PC-9 (cell line): ENCODE measurements around the gene TPSG1. TPM values are rescaled to one million over a fixed set of nuclear protein-coding genes. Genes with fewer than 3 reads are reported as not detected.

Experiments
- BruUV-seq: library from RNA; stranded (reverse); fragments of 400-500 nt; replicated peaks from 2 replicates; lab custom pipeline; 2021; lab: Mats Ljungman, UMichigan
- CTCF ChIA-PET: fragments of 300-600 bp; sonication (Branson Sonifier 250); formaldehyde crosslinking; loops from one replicate; lab custom pipeline; 2022; ENCODE audit warnings: antibody characterized with exemption; lab: Charles Lee
- POLR2A ChIA-PET: fragments of 300-600 bp; sonication (Branson Sonifier 250); formaldehyde crosslinking; loops from one replicate; lab custom pipeline; 2022; ENCODE audit warnings: antibody characterized with exemption; ENCODE audit not compliant: unreplicated experiment; lab: Charles Lee
- DNase-seq, 2 experiments: peaks; one replicate each; pipeline versions ENCODE4 v3.0.0 to v3.0.0-alpha.2; 2015 to 2022; ENCODE audit warnings: mixed read lengths in 1 of 2
- H2AFZ ChIP-seq: fragments of 200-600 bp; sonication (generic); 2 replicates; pipeline ENCODE4 v1.8.1; 2017; ENCODE audit warnings: antibody characterized with exemption
- H3F3A ChIP-seq: fragments of 200-600 bp; sonication (generic); 2 replicates; pipeline ENCODE4 v1.8.1; 2017; ENCODE audit warnings: antibody characterized with exemption, mild to moderate bottlenecking, low read depth; ENCODE audit not compliant: insufficient read depth
- H3K27ac ChIP-seq: fragments of 200-600 bp; sonication (generic); 2 replicates; pipeline ENCODE4 v1.6.1; 2016; ENCODE audit warnings: mixed run types
- H3K27me3 ChIP-seq: fragments of 200-600 bp; sonication (generic); 2 replicates; pipeline ENCODE4 v1.6.1; 2016; ENCODE audit warnings: low read depth, mixed run types; ENCODE audit not compliant: insufficient read depth
- H3K36me3 ChIP-seq: fragments of 200-600 bp; sonication (generic); 2 replicates; pipeline ENCODE4 v1.6.1; 2016; ENCODE audit warnings: low read depth, mixed run types
- H3K4me1 ChIP-seq: fragments of 200-600 bp; sonication (generic); replicated peaks from 2 replicates; pipeline ENCODE4 v1.6.1; 2016; ENCODE audit warnings: mixed run types; ENCODE audit not compliant: insufficient read depth
- H3K4me2 ChIP-seq: fragments of 200-600 bp; sonication (generic); 2 replicates; pipeline ENCODE4 v1.6.1; 2017; ENCODE audit warnings: mixed run types
- H3K4me3 ChIP-seq: fragments of 200-600 bp; sonication (generic); 2 replicates; pipeline ENCODE4 v1.6.1; 2016; ENCODE audit warnings: mixed run types
- H3K79me2 ChIP-seq: fragments of 200-600 bp; sonication (generic); 2 replicates; pipeline ENCODE4 v1.6.1; 2017; ENCODE audit warnings: low read depth, mixed run types
- H3K9me2 ChIP-seq: fragments of 200-600 bp; sonication (generic); 2 replicates; pipeline ENCODE4 v1.8.1; 2017; ENCODE audit warnings: mild to moderate bottlenecking; ENCODE audit not compliant: insufficient read depth
- H3K9me3 ChIP-seq: fragments of 200-600 bp; sonication (generic); 2 replicates; pipeline ENCODE4 v1.8.1; 2016; ENCODE audit warnings: low read depth; ENCODE audit not compliant: insufficient read depth
- H4K20me1 ChIP-seq: fragments of 200-600 bp; sonication (generic); 2 replicates; pipeline ENCODE4 v1.8.1; 2017; ENCODE audit not compliant: insufficient read depth
- EZH2 ChIP-seq: fragments of 200-600 bp; sonication (generic); IDR thresholded peaks from 2 replicates; pipeline ENCODE4 v1.8.0; 2017; ENCODE audit warnings: antibody characterized with exemption, low read depth
- intact Hi-C: fragments of 100-400 bp; cut with micrococcal nuclease; formaldehyde crosslinking; loops from one replicate; pipeline ENCODE4 v1.10.0; 2022; ENCODE audit not compliant: unreplicated experiment
- total RNA-seq: library from RNA; stranded (reverse); gene quantifications from 2 replicates; pipeline ENCODE4 v1.2.3, GENCODE V29; 2021
- TF ChIP-seq, protein P1 (sequence below): fragments of 200-600 bp; sonication (generic); conservative IDR thresholded peaks from 2 replicates; pipeline ENCODE4 v1.6.1; 2017; ENCODE audit warnings: mixed run types, antibody characterized with exemption, mild to moderate bottlenecking, moderate library complexity

Gene TPSG1
- total RNA-seq, 1 experiment from 2014 or later = not detected

DNA sequence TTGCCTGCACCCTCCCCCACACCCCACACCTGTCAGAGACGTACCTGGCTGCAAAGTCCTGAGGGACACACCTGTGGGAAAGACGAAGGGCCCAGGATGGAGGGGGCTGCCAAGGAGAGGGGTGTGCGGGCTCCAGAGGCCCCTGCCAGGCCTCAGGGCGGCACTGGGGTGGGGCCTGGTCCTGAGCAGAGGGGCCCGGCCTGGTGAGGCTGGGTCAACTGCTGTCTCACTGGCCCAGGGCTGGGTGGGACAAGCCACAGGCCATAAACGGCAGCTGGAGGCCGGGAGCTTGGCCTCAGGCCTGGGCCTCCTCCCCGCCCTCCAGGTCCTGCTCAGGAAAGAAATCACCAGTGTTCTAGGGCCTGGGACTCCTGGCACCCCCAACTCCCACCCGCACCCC, 510 bp downstream of the TPSG1 start:
- H3K36me3 ChIP-seq = no peaks in the 10 kb centered on the region
- H3K27me3 ChIP-seq = peaks cover 49% of the 10 kb centered on the region
- CTCF ChIA-PET = interaction anchor here (0.6 to 0.7 kb wide), 2 partner anchors 100 to 866 kb away, joined by 3 to 5 read pairs; no protein-coding TSS in a partner anchor
- no peaks in the 10 kb centered on the region for H3K9me3 ChIP-seq
- H3K4me1 ChIP-seq = no peaks in the 10 kb centered on the region
- no peak for DNase-seq
- H4K20me1 ChIP-seq = no peaks in the 10 kb centered on the region
- no peak overlapping the region for H2AFZ ChIP-seq
- POLR2A ChIA-PET = no interaction called here
- no peak overlapping the region for H3K4me3 ChIP-seq
- H3F3A ChIP-seq = no peaks in the 10 kb centered on the region
- intact Hi-C loops = no loop called here
- no peaks in the 10 kb centered on the region for H3K79me2 ChIP-seq
- no TSS peak for BruUV-seq
- TF ChIP-seq, protein P1, sequence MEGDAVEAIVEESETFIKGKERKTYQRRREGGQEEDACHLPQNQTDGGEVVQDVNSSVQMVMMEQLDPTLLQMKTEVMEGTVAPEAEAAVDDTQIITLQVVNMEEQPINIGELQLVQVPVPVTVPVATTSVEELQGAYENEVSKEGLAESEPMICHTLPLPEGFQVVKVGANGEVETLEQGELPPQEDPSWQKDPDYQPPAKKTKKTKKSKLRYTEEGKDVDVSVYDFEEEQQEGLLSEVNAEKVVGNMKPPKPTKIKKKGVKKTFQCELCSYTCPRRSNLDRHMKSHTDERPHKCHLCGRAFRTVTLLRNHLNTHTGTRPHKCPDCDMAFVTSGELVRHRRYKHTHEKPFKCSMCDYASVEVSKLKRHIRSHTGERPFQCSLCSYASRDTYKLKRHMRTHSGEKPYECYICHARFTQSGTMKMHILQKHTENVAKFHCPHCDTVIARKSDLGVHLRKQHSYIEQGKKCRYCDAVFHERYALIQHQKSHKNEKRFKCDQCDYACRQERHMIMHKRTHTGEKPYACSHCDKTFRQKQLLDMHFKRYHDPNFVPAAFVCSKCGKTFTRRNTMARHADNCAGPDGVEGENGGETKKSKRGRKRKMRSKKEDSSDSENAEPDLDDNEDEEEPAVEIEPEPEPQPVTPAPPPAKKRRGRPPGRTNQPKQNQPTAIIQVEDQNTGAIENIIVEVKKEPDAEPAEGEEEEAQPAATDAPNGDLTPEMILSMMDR = no peak
- TF ChIP-seq EZH2 = no peak
- H3K4me2 ChIP-seq = no peak overlapping the region
- H3K27ac ChIP-seq = no peak overlapping the region
- H3K9me2 ChIP-seq = no peaks in the 10 kb centered on the region

DNA sequence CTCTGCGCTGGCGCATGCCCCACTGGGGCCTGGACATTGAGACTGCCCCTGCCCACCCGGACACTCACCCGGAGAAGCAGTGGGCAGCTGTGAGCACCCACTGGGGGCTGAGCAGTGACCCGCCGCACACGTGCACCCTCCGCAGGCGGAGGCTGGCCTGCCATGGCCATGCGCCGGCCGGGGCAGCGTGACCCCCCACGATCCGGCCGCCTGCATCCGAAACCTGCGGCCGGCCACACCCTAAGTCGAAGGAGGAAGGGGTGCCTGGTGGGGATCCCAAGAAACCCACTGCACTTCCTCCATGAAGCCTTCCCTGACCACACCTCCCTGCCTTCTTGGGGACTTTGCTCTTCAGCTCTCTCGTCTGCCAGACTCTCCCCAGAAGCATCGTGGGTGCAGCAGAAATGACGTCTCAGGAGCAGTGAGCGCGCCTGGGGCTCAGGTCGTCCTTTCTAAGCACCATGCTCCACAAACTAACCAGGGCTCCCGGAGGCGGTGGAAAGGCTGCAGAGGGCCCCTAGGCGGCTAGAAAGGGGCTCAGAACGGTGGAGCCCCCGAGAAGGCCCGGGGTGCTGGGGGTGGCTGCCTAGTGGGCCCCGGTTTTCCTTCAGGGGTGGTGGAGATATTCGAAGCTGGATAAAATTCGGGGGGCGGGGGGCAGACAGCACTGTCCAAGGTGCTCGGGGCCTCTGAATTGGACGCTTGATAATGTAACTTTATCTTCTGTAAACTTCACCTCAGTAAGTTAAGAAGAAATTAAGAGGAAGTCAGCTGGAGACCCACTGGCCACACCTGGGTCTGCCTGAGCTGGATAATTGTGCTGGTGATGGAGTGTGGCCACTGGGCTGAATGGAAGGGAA, 1.5 kb downstream of the TPSG1 start:
- Histone ChIP-seq H3K9me3 (no peaks in the 10 kb centered on the region), H3K4me2 (no peak overlapping the region), H3K9me2 (no peaks in the 10 kb centered on the region), H3K4me3 (no peak overlapping the region), H3K27me3 (peaks cover 58% of the 10 kb centered on the region), H3K36me3 (no peaks in the 10 kb centered on the region), H4K20me1 (no peaks in the 10 kb centered on the region), H2AFZ (no peak overlapping the region), H3K4me1 (no peaks in the 10 kb centered on the region), H3F3A (no peaks in the 10 kb centered on the region), H3K27ac (no peak overlapping the region), H3K79me2 (no peaks in the 10 kb centered on the region)
- no peak for DNase-seq
- TF ChIP-seq, protein P1 = no peak
- TF ChIP-seq EZH2 = no peak
- no TSS peak for BruUV-seq
- POLR2A ChIA-PET = no interaction called here
- intact Hi-C loops = no loop called here
- CTCF ChIA-PET = no interaction called here

DNA sequence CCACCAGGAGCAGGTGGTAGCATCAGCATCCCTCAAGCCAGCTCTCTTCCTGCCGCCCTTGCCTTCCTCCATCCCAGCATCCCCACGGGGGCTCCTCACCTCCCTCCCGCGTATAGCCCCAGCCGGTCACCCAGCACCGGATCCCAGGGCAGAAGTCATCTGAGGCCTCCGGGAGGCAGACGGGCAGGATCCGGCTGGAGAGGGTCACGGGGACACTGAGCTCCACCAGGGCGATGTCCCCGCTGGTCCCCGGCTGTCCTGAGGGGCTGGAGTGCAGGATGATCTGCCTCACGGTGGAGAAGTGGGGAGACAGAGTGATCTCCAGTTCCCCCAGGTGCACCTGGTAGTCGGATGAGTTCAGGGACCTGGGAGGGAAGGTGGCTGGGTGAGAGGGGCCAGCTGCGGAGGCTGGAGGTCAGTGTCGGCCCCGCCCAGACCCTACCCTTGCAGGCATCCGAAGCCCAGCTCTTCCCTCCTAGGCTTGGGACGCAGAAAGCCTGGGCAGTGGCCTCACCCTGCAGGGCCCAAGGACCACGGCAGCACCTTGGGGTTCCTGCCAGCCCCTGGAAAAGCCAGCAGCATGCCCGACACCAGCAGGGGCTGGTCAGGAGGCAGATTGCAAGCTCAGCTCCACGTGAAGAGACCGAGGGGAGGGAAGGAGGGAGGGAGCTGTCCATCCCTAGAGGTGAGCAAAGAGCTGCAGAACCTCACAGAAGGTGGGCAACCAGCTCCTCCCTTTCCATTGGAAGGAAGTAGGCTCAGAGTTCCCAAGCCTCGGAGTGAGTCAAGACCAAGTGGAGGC, 2.3 kb downstream of the TPSG1 start:
- H3K27ac ChIP-seq = no peak overlapping the region
- BruUV-seq = no TSS peak
- H2AFZ ChIP-seq = no peak overlapping the region
- H3F3A ChIP-seq = no peaks in the 10 kb centered on the region
- H3K4me2 ChIP-seq = no peak overlapping the region
- ChIA-PET POLR2A (no interaction called here), CTCF (no interaction called here)
- TF ChIP-seq, protein P1 = no peak
- no peak for TF ChIP-seq EZH2
- H4K20me1 ChIP-seq = no peaks in the 10 kb centered on the region
- intact Hi-C loops = no loop called here
- H3K27me3 ChIP-seq = peaks cover 67% of the 10 kb centered on the region
- no peak for DNase-seq
- no peaks in the 10 kb centered on the region for H3K36me3 ChIP-seq
- no peaks in the 10 kb centered on the region for H3K9me3 ChIP-seq
- H3K4me3 ChIP-seq = no peak overlapping the region
- H3K79me2 ChIP-seq = no peaks in the 10 kb centered on the region
- no peaks in the 10 kb centered on the region for H3K4me1 ChIP-seq
- no peaks in the 10 kb centered on the region for H3K9me2 ChIP-seq
